Measurements from ENCODE around the gene CLEC3B.

CLEC3B gene

GRCh38 chr3:44993471-44994205, 32.5 kb upstream of the CLEC3B start (continued):
- TF ChIP-seq ZEB2 (tag by site-specific recombination; IDR thresholded peaks at IDR 0.05) (0 out of 2 replicates have a peak, but pooled peaks have one; percentile 24), ZNF366 (tag by site-specific recombination; conservative IDR thresholded peaks at IDR 0.05) (0 out of 2 replicates have a peak, but pooled peaks have one; percentile 19), OSR2 (tag by site-specific recombination; IDR thresholded peaks at IDR 0.05) (peak; percentile 32; the same call in 1 of the 2 replicates)
- TF ChIP-seq, protein P1, sequence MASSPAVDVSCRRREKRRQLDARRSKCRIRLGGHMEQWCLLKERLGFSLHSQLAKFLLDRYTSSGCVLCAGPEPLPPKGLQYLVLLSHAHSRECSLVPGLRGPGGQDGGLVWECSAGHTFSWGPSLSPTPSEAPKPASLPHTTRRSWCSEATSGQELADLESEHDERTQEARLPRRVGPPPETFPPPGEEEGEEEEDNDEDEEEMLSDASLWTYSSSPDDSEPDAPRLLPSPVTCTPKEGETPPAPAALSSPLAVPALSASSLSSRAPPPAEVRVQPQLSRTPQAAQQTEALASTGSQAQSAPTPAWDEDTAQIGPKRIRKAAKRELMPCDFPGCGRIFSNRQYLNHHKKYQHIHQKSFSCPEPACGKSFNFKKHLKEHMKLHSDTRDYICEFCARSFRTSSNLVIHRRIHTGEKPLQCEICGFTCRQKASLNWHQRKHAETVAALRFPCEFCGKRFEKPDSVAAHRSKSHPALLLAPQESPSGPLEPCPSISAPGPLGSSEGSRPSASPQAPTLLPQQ (tag by site-specific recombination; IDR thresholded peaks at IDR 0.05) = 0 out of 2 replicates have a peak, but pooled peaks have one; percentile 47
- TF ChIP-seq, protein P2, sequence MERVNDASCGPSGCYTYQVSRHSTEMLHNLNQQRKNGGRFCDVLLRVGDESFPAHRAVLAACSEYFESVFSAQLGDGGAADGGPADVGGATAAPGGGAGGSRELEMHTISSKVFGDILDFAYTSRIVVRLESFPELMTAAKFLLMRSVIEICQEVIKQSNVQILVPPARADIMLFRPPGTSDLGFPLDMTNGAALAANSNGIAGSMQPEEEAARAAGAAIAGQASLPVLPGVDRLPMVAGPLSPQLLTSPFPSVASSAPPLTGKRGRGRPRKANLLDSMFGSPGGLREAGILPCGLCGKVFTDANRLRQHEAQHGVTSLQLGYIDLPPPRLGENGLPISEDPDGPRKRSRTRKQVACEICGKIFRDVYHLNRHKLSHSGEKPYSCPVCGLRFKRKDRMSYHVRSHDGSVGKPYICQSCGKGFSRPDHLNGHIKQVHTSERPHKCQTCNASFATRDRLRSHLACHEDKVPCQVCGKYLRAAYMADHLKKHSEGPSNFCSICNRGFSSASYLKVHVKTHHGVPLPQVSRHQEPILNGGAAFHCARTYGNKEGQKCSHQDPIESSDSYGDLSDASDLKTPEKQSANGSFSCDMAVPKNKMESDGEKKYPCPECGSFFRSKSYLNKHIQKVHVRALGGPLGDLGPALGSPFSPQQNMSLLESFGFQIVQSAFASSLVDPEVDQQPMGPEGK (tag by site-specific recombination; IDR thresholded peaks at IDR 0.05) = 0 out of 2 replicates have a peak, but pooled peaks have one; percentile 26
- TF ChIP-seq, protein P3, sequence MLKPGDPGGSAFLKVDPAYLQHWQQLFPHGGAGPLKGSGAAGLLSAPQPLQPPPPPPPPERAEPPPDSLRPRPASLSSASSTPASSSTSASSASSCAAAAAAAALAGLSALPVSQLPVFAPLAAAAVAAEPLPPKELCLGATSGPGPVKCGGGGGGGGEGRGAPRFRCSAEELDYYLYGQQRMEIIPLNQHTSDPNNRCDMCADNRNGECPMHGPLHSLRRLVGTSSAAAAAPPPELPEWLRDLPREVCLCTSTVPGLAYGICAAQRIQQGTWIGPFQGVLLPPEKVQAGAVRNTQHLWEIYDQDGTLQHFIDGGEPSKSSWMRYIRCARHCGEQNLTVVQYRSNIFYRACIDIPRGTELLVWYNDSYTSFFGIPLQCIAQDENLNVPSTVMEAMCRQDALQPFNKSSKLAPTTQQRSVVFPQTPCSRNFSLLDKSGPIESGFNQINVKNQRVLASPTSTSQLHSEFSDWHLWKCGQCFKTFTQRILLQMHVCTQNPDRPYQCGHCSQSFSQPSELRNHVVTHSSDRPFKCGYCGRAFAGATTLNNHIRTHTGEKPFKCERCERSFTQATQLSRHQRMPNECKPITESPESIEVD (tag by site-specific recombination; IDR thresholded peaks at IDR 0.05) = peak; percentile 84

GRCh38 chr3:44995142-44995770, 30.8 kb upstream of the CLEC3B start:
- peaks cover 0 to 65% of the 10 kb centered on the region in 2 experiments; a peak in 1 of 3 replicates for H3K36me3 ChIP-seq (ENCODE audit: control insufficient read depth in 2 of 2, insufficient read depth in 1 of 2, low read length in 2 of 2)
- CTCF ChIA-PET = interaction anchor here (0.6 kb wide), 2 partner anchors 439 to 1261 kb away, joined by 3 to 4 read pairs; no protein-coding TSS in a partner anchor
- TF ChIP-seq ZNF555 (tag by site-specific recombination; conservative IDR thresholded peaks at IDR 0.05) = no peak
- peak; percentile 77; the same call in 1 of the 2 replicates for TF ChIP-seq IKZF3 (tag by site-specific recombination; IDR thresholded peaks at IDR 0.05)
- peak; percentile 89 for TF ChIP-seq GLIS1 (tag by site-specific recombination; IDR thresholded peaks at IDR 0.05)
- peak; percentile 86 for TF ChIP-seq ZNF561 (tag by site-specific recombination; IDR thresholded peaks at IDR 0.05; ENCODE audit: borderline replicate concordance)
- 0 out of 2 replicates have a peak, but pooled peaks have one; percentile 49 for TF ChIP-seq BCL11A (tag by site-specific recombination; IDR thresholded peaks at IDR 0.05; ENCODE audit: low read depth)
- no peak for TF ChIP-seq ZFP69B (tag by site-specific recombination; IDR thresholded peaks at IDR 0.05)
- no peak for TF ChIP-seq ZNF707 (tag by site-specific recombination; IDR thresholded peaks at IDR 0.05)
- TF ChIP-seq TRIM28 (IDR thresholded peaks at IDR 0.05; ENCODE audit: borderline replicate concordance, low read length) = peak; percentile 66; the same call in 1 of the 2 replicates
- peak; percentile 87 for TF ChIP-seq ZNF501 (tag by site-specific recombination; IDR thresholded peaks at IDR 0.05)
- peak; percentile 54; the same call in 1 of the 2 replicates for TF ChIP-seq ZNF184 (tag by site-specific recombination; IDR thresholded peaks at IDR 0.05)
- TF ChIP-seq, protein P4, sequence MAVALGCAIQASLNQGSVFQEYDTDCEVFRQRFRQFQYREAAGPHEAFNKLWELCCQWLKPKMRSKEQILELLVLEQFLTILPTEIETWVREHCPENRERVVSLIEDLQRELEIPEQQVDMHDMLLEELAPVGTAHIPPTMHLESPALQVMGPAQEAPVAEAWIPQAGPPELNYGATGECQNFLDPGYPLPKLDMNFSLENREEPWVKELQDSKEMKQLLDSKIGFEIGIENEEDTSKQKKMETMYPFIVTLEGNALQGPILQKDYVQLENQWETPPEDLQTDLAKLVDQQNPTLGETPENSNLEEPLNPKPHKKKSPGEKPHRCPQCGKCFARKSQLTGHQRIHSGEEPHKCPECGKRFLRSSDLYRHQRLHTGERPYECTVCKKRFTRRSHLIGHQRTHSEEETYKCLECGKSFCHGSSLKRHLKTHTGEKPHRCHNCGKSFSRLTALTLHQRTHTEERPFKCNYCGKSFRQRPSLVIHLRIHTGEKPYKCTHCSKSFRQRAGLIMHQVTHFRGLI (tag by site-specific recombination; IDR thresholded peaks at IDR 0.05) = peak; percentile 22; the same call in 1 of the 2 replicates
- peak; percentile 90 for TF ChIP-seq FEZF1 (tag by site-specific recombination; IDR thresholded peaks at IDR 0.05)
- TF ChIP-seq ZBTB44 (tag by site-specific recombination; IDR thresholded peaks at IDR 0.05) = peak; percentile 93
- TF ChIP-seq ZBTB17 (tag by site-specific recombination; IDR thresholded peaks at IDR 0.05) = peak; percentile 78
- TF ChIP-seq, protein P5, sequence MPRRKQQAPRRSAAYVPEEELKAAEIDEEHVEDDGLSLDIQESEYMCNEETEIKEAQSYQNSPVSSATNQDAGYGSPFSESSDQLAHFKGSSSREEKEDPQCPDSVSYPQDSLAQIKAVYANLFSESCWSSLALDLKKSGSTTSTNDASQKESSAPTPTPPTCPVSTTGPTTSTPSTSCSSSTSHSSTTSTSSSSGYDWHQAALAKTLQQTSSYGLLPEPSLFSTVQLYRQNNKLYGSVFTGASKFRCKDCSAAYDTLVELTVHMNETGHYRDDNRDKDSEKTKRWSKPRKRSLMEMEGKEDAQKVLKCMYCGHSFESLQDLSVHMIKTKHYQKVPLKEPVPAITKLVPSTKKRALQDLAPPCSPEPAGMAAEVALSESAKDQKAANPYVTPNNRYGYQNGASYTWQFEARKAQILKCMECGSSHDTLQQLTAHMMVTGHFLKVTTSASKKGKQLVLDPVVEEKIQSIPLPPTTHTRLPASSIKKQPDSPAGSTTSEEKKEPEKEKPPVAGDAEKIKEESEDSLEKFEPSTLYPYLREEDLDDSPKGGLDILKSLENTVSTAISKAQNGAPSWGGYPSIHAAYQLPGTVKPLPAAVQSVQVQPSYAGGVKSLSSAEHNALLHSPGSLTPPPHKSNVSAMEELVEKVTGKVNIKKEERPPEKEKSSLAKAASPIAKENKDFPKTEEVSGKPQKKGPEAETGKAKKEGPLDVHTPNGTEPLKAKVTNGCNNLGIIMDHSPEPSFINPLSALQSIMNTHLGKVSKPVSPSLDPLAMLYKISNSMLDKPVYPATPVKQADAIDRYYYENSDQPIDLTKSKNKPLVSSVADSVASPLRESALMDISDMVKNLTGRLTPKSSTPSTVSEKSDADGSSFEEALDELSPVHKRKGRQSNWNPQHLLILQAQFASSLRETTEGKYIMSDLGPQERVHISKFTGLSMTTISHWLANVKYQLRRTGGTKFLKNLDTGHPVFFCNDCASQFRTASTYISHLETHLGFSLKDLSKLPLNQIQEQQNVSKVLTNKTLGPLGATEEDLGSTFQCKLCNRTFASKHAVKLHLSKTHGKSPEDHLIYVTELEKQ (tag by site-specific recombination; IDR thresholded peaks at IDR 0.05; ENCODE audit: borderline replicate concordance) = peak; percentile 86
- TF ChIP-seq GLI2 (tag by site-specific recombination; IDR thresholded peaks at IDR 0.05; ENCODE audit: borderline replicate concordance, low read depth) = peak; percentile 90

More at GRCh38 chr3:44995142-44995770, 30.8 kb upstream of the CLEC3B start:
- H3K4me1 ChIP-seq (ENCODE audit: control insufficient read depth, insufficient read depth, low read length) = peaks cover 18% of the 10 kb centered on the region
- no peaks in the 10 kb centered on the region for H3K9me3 ChIP-seq (ENCODE audit: control insufficient read depth, insufficient read depth, low read depth, low read length)
- peak overlapping the region; percentile 55 for H3K27ac ChIP-seq (ENCODE audit: extremely low read depth, low read depth, low read length)
- no peak overlapping the region for H3K4me3 ChIP-seq (ENCODE audit: low read depth, low read length)
- POLR2A ChIA-PET = no interaction called here
